Liver (tissue), 9 donors: Measurements from ENCODE around the gene ULK2. TPM values are rescaled to one million over a fixed set of nuclear protein-coding genes. Genes with fewer than 3 reads are reported as not detected.

Experiments used
- DNase-seq: peaks from one replicate; pipeline ENCODE4 v3.0.0-alpha.2; 2017; ENCODE audit warnings: low spot score
- H3K27ac ChIP-seq, 2 donors: one replicate each; pipeline ENCODE4 v1.7.0; 2013; ENCODE audit warnings: inconsistent platforms in 2 of 2, low read length in 2 of 2, control low read depth in 1 of 2, low read depth in 1 of 2, mild to moderate bottlenecking in 1 of 2
- H3K27me3 ChIP-seq, 4 donors: one replicate each; pipeline versions ENCODE4 v1.6.1 to v1.7.0; 2013; ENCODE audit warnings: low read length in 3 of 4, inconsistent platforms in 1 of 4, mild to moderate bottlenecking in 1 of 4, moderate library complexity in 1 of 4; ENCODE audit not compliant: control insufficient read depth in 4 of 4, insufficient read depth in 4 of 4
- H3K36me3 ChIP-seq, 4 donors: one replicate each; pipeline versions ENCODE4 v1.6.1 to v1.7.0; 2013; ENCODE audit warnings: low read length in 3 of 4, mild to moderate bottlenecking in 3 of 4, low read depth in 1 of 4, moderate library complexity in 1 of 4; ENCODE audit not compliant: control insufficient read depth in 4 of 4, insufficient read depth in 3 of 4
- H3K4me1 ChIP-seq, 4 donors: one replicate each; pipeline versions ENCODE4 v1.6.1 to v1.7.0; 2013; ENCODE audit warnings: low read length in 3 of 4, mild to moderate bottlenecking in 3 of 4, moderate library complexity in 1 of 4; ENCODE audit not compliant: control insufficient read depth in 4 of 4, insufficient read depth in 4 of 4
- H3K4me3 ChIP-seq, 3 donors: one replicate each; pipeline versions ENCODE4 v1.6.1 to v1.7.0; 2013; ENCODE audit warnings: low read length in 3 of 3, control low read depth in 1 of 3, low read depth in 1 of 3, mild to moderate bottlenecking in 1 of 3
- H3K9ac ChIP-seq, 2 donors: one replicate each; pipeline ENCODE4 v1.7.0; 2013; ENCODE audit warnings: low read length in 2 of 2, mild to moderate bottlenecking in 2 of 2, moderate library complexity in 2 of 2, control low read depth in 1 of 2, low read depth in 1 of 2
- H3K9me3 ChIP-seq, 4 donors: one replicate each; pipeline versions ENCODE4 v1.6.1 to v1.7.0; 2013; ENCODE audit warnings: low read length in 3 of 4; ENCODE audit not compliant: control insufficient read depth in 4 of 4
- ATF3 ChIP-seq: IDR thresholded peaks from 2 replicates; pipeline ENCODE4 v1.6.1; 2016; ENCODE audit warnings: antibody characterized with exemption
- EGR1 ChIP-seq, 2 donors: IDR thresholded peaks; 2 replicates each; pipeline ENCODE4 v1.6.1; 2016 to 2018; ENCODE audit warnings: antibody characterized with exemption in 2 of 2, low read depth in 2 of 2
- GABPA ChIP-seq, 2 donors: IDR thresholded peaks in 1 of 2; conservative IDR thresholded peaks in 1 of 2; 2 replicates each; pipeline ENCODE4 v1.6.1; 2016; ENCODE audit warnings: antibody characterized with exemption in 2 of 2, mild to moderate bottlenecking in 1 of 2, moderate library complexity in 1 of 2
- HNF4A ChIP-seq, 2 donors: conservative IDR thresholded peaks; 2 replicates each; pipeline ENCODE4 v1.6.1; 2016; ENCODE audit warnings: antibody characterized with exemption in 2 of 2, mild to moderate bottlenecking in 2 of 2
- JUND ChIP-seq, 2 donors: IDR thresholded peaks; 2 replicates each; pipeline ENCODE4 v1.6.1; 2016; ENCODE audit warnings: antibody characterized with exemption in 2 of 2
- RAD21 ChIP-seq, 2 donors: IDR thresholded peaks; 2 replicates each; pipeline ENCODE4 v1.6.1; 2016; ENCODE audit warnings: antibody characterized with exemption in 2 of 2, mild to moderate bottlenecking in 2 of 2
- REST ChIP-seq: IDR thresholded peaks from 2 replicates; pipeline ENCODE4 v1.6.1; 2016; ENCODE audit warnings: antibody characterized with exemption, mild to moderate bottlenecking
- RXRA ChIP-seq, 2 donors: IDR thresholded peaks; 2 replicates each; pipeline ENCODE4 v1.6.1; 2017 to 2018; ENCODE audit warnings: antibody characterized with exemption in 2 of 2, mild to moderate bottlenecking in 1 of 2
- SP1 ChIP-seq: IDR thresholded peaks from 2 replicates; pipeline ENCODE4 v1.6.1; 2018; ENCODE audit warnings: antibody characterized with exemption, mild to moderate bottlenecking
- TAF1 ChIP-seq: conservative IDR thresholded peaks from 2 replicates; pipeline ENCODE4 v1.6.1; 2016; ENCODE audit warnings: antibody characterized with exemption, mild to moderate bottlenecking
- ZBTB33 ChIP-seq: IDR thresholded peaks from 2 replicates; pipeline ENCODE4 v1.6.1; 2016; ENCODE audit warnings: antibody characterized with exemption
- WGBS: extraction: QIAGEN DNeasy Blood & Tissue Kit; methylation state at CpG from one replicate; pipeline ENCODE4 v1.1.7; 2013; 5-methylcytosine and 5-hydroxymethylcytosine counted together
- polyA plus RNA-seq, 2 donors: library from polyadenylated mRNA; stranded (reverse) in 1 of 2; unstranded in 1 of 2; fragments of 200-250 nt in 1 of 2; fragments of >200 nt in 1 of 2; fragmentation: Nextera tagmentation in 1 of 2; extraction: Ambion mirVana in 1 of 2; gene quantifications; one replicate each; pipeline versions ENCODE4 v1.2.1 to v1.2.3, GENCODE V29; 2013 to 2015
- total RNA-seq, 2 donors: library from RNA; depleted of rRNA; stranded (reverse); fragments of >200 nt; gene quantifications; one replicate each; pipeline ENCODE4 v1.2.3, GENCODE V29; 2014
- donor health status: healthy.
- donor health status: healthy.
- donor health status: healthy.
- donor health status: healthy.
- donor health status: healthy.

Gene ULK2
- total and polyA plus RNA-seq, 4 donors, result 0.89 to 7.9 (median 4.2) TPM

GRCh38 chr17:19750835-19751234 lies 116.9 kb downstream of the ULK2 start:
- H3K9ac ChIP-seq, result no peak overlapping the region
- TF ChIP-seq GABPA (IDR thresholded peaks at IDR 0.05 in 1 of 2, conservative IDR thresholded peaks at IDR 0.05 in 1 of 2) (no peak), RXRA (IDR thresholded peaks at IDR 0.05) (no peak), JUND (IDR thresholded peaks at IDR 0.05) (no peak), ATF3 (no peak)
- 97% methylated on average over 3 of the region's 3 CpGs for WGBS
- no peak overlapping the region for H3K27ac ChIP-seq
- DNase-seq, result no peak
- H3K36me3 ChIP-seq, result no peaks in the 10 kb centered on the region
- peaks cover 3 to 15% (median 8%) of the 10 kb centered on the region in 4 donors for H3K4me1 ChIP-seq
- H3K27me3 ChIP-seq, result no peaks in the 10 kb centered on the region
- no peaks in the 10 kb centered on the region for H3K9me3 ChIP-seq
- H3K4me3 ChIP-seq, result no peak overlapping the region

- no peaks in the 10 kb centered on the region for H3K27me3 ChIP-seq
- H3K4me1 ChIP-seq, result peaks cover 3 to 16% (median 8%) of the 10 kb centered on the region in 4 donors
- H3K4me3 ChIP-seq, result no peak overlapping the region
- no peak overlapping the region for H3K27ac ChIP-seq
- H3K9me3 ChIP-seq, result no peaks in the 10 kb centered on the region
- TF ChIP-seq GABPA (IDR thresholded peaks at IDR 0.05 in 1 of 2, conservative IDR thresholded peaks at IDR 0.05 in 1 of 2) (no peak), ZBTB33 (no peak), HNF4A (conservative IDR thresholded peaks at IDR 0.05) (no peak), EGR1 (IDR thresholded peaks at IDR 0.05; ENCODE audit: low read depth in 2 of 2) (no peak), RAD21 (IDR thresholded peaks at IDR 0.05) (no peak), ATF3 (no peak), REST (no peak), TAF1 (no peak), RXRA (IDR thresholded peaks at IDR 0.05) (no peak)
- no peak overlapping the region for H3K9ac ChIP-seq
- 95% methylated on average over 9 of the region's 9 CpGs for WGBS
- no peak for DNase-seq
- H3K36me3 ChIP-seq, result no peaks in the 10 kb centered on the region
Measured at GRCh38 chr17:19750020-19750572, 117.6 kb downstream of the ULK2 start.

GRCh38 chr17:19748807-19749193 lies 118.9 kb downstream of the ULK2 start:
- Histone ChIP-seq H3K36me3 (no peaks in the 10 kb centered on the region), H3K27me3 (no peaks in the 10 kb centered on the region), H3K27ac (no peak overlapping the region), H3K9ac (no peak overlapping the region), H3K9me3 (no peaks in the 10 kb centered on the region), H3K4me3 (no peak overlapping the region), H3K4me1 (peaks cover 3 to 19% (median 8%) of the 10 kb centered on the region in 4 donors)
- no peak for DNase-seq
- WGBS, result 89% methylated on average over 13 of the region's 13 CpGs
- TF ChIP-seq REST (no peak), RAD21 (IDR thresholded peaks at IDR 0.05) (no peak), ZBTB33 (no peak), GABPA (IDR thresholded peaks at IDR 0.05 in 1 of 2, conservative IDR thresholded peaks at IDR 0.05 in 1 of 2) (no peak), SP1 (no peak), EGR1 (IDR thresholded peaks at IDR 0.05; ENCODE audit: low read depth in 2 of 2) (no peak), RXRA (IDR thresholded peaks at IDR 0.05) (no peak)
